Mesodermal cell (in vitro differentiated cells): ENCODE results near the gene PIN1.
"Not testable (repeated sequence)": the region's sequence is repeated elsewhere in the genome, so short reads cannot be mapped to it uniquely, and the experiment has no call there.

Experiments used
- H3K27ac ChIP-seq: 2 replicates; pipeline ENCODE4 v1.7.0; 2013; ENCODE audit warnings: mild to moderate bottlenecking, low read depth, low read length, moderate library complexity; ENCODE audit not compliant: severe bottlenecking
- H3K36me3 ChIP-seq: 2 replicates; pipeline ENCODE4 v1.7.1; 2013; ENCODE audit warnings: mild to moderate bottlenecking, low read length, moderate library complexity; ENCODE audit not compliant: control insufficient read depth, insufficient read depth
- H3K4me1 ChIP-seq: one replicate; pipeline ENCODE4 v1.7.1; 2013; ENCODE audit warnings: mild to moderate bottlenecking, low read length; ENCODE audit not compliant: insufficient read depth, control insufficient read depth, poor library complexity, severe bottlenecking
- H3K4me3 ChIP-seq: 2 replicates; pipeline ENCODE4 v1.7.0; 2013; ENCODE audit warnings: low read length, control low read depth, mild to moderate bottlenecking; ENCODE audit not compliant: insufficient read depth, poor library complexity, severe bottlenecking; ENCODE audit errors: extremely low read depth
- H3K9me3 ChIP-seq: 2 replicates; pipeline ENCODE4 v1.7.1; 2013; ENCODE audit warnings: mild to moderate bottlenecking, low read length, moderate library complexity; ENCODE audit not compliant: control insufficient read depth
- WGBS, 2 experiments: methylation state at CpG; one replicate each; pipeline ENCODE4 v1.1.5; 2013; ENCODE audit warnings: missing lambda C conversion rate in 2 of 2; ENCODE audit not compliant: insufficient coverage in 2 of 2; 5-methylcytosine and 5-hydroxymethylcytosine counted together

PIN1 gene

GRCh38 chr19:9842834-9843625 lies 7.9 kb downstream of the PIN1 start:
- Histone ChIP-seq H3K36me3 (peaks cover 64% of the 10 kb centered on the region), H3K27ac (no peak overlapping the region), H3K4me3 (no peak overlapping the region), H3K4me1 (peaks cover 12% of the 10 kb centered on the region), H3K9me3 (no peaks in the 10 kb centered on the region)
- 94 to 95% methylated on average over 6 to 8 of the region's 9 CpGs for WGBS, 2 experiments

- H3K36me3 ChIP-seq: peaks cover 63% of the 10 kb centered on the region
- H3K9me3 ChIP-seq, H3K4me3 ChIP-seq, H3K27ac ChIP-seq: not testable (repeated sequence)
- peaks cover 12% of the 10 kb centered on the region for H3K4me1 ChIP-seq
- 91 to 98% methylated on average over 9 to 10 of the region's 12 CpGs for WGBS, 2 experiments
Measured at GRCh38 chr19:9843626-9844273, 8.6 kb downstream of the PIN1 start.

GRCh38 chr19:9847087-9847671 lies 12.1 kb downstream of the PIN1 start:
- Histone ChIP-seq H3K4me3 (no peak overlapping the region), H3K36me3 (peaks cover 56% of the 10 kb centered on the region), H3K4me1 (peaks cover 22% of the 10 kb centered on the region), H3K27ac (no peak overlapping the region), H3K9me3 (no peaks in the 10 kb centered on the region)
- 58 to 77% methylated on average over 7 to 13 of the region's 13 CpGs for WGBS, 2 experiments

- Histone ChIP-seq H3K36me3 (peaks cover 47% of the 10 kb centered on the region), H3K9me3 (no peaks in the 10 kb centered on the region), H3K4me3 (no peak overlapping the region), H3K27ac (no peak overlapping the region), H3K4me1 (peaks cover 27% of the 10 kb centered on the region)
- 61 to 80% methylated on average over 4 of the region's 4 CpGs for WGBS, 2 experiments
Measured at GRCh38 chr19:9848060-9848459, 12.9 kb downstream of the PIN1 start.

GRCh38 chr19:9848762-9849161 lies 13.6 kb downstream of the PIN1 start:
- peaks cover 40% of the 10 kb centered on the region for H3K36me3 ChIP-seq
- whole genome bisulfite sequencing, 2 experiments: 93% methylated on average over 22 to 23 of the region's 23 CpGs
- H3K4me1 ChIP-seq: peaks cover 34% of the 10 kb centered on the region
- H3K9me3 ChIP-seq: no peaks in the 10 kb centered on the region
- no peak overlapping the region for H3K4me3 ChIP-seq
- H3K27ac ChIP-seq: no peak overlapping the region

- peaks cover 36% of the 10 kb centered on the region for H3K4me1 ChIP-seq
- WGBS, 2 experiments: 93 to 98% methylated on average over 3 to 4 of the region's 7 CpGs
- H3K4me3 ChIP-seq: no peak overlapping the region
- no peak overlapping the region for H3K27ac ChIP-seq
- H3K9me3 ChIP-seq: no peaks in the 10 kb centered on the region
- peaks cover 37% of the 10 kb centered on the region for H3K36me3 ChIP-seq
Measured at GRCh38 chr19:9849791-9850190, 14.7 kb downstream of the PIN1 start.

- no peak overlapping the region for H3K27ac ChIP-seq
- 90 to 93% methylated on average over 13 to 19 of the region's 19 CpGs for WGBS, 2 experiments
- H3K9me3 ChIP-seq: no peaks in the 10 kb centered on the region
- H3K4me3 ChIP-seq: no peak overlapping the region
- H3K36me3 ChIP-seq: peaks cover 37% of the 10 kb centered on the region
- peaks cover 36% of the 10 kb centered on the region for H3K4me1 ChIP-seq
Measured at GRCh38 chr19:9850235-9850959, 15.3 kb downstream of the PIN1 start.

- Histone ChIP-seq H3K4me1 (peaks cover 24% of the 10 kb centered on the region), H3K36me3 (peaks cover 38% of the 10 kb centered on the region), H3K27ac (no peak overlapping the region), H3K4me3 (no peak overlapping the region), H3K9me3 (no peaks in the 10 kb centered on the region)
- 98 to 99% methylated on average over 32 to 35 of the region's 38 CpGs for WGBS, 2 experiments
Measured at GRCh38 chr19:9854282-9854846, 19.2 kb downstream of the PIN1 start.

- peaks cover 25% of the 10 kb centered on the region for H3K36me3 ChIP-seq
- H3K27ac ChIP-seq: no peak overlapping the region
- 96% methylated on average over 9 of the region's 9 CpGs for WGBS, 2 experiments
- H3K9me3 ChIP-seq: no peaks in the 10 kb centered on the region
- no peak overlapping the region for H3K4me3 ChIP-seq
- peaks cover 15% of the 10 kb centered on the region for H3K4me1 ChIP-seq
Measured at GRCh38 chr19:9856609-9857008, 21.5 kb downstream of the PIN1 start.

GRCh38 chr19:9857076-9857721 lies 22.1 kb downstream of the PIN1 start:
- WGBS, 2 experiments: 97 to 98% methylated on average over 13 of the region's 13 CpGs
- Histone ChIP-seq H3K9me3 (no peaks in the 10 kb centered on the region), H3K4me3 (no peak overlapping the region), H3K27ac (no peak overlapping the region), H3K4me1 (peaks cover 15% of the 10 kb centered on the region), H3K36me3 (peaks cover 23% of the 10 kb centered on the region)
